Hepatocyte (in vitro differentiated cells): Measurements from ENCODE around the gene SETBP1. TPM values are rescaled to one million over a fixed set of nuclear protein-coding genes. Genes with fewer than 3 reads are reported as not detected.

ENCODE experiments used
- DNase-seq: peaks from one replicate; pipeline ENCODE4 v3.0.0-alpha.2; 2016; ENCODE audit warnings: low spot score
- H2AFZ ChIP-seq: fragments of 200-600 bp; sonication (generic); 2 replicates; pipeline ENCODE4 v1.6.0; 2016; ENCODE audit warnings: antibody characterized with exemption, mild to moderate bottlenecking
- H3K27ac ChIP-seq: fragments of 200-600 bp; sonication (generic); 2 replicates; pipeline ENCODE4 v1.5.1; 2016; ENCODE audit warnings: mild to moderate bottlenecking
- H3K27me3 ChIP-seq: fragments of 200-600 bp; sonication (generic); 2 replicates; pipeline ENCODE4 v1.6.1; 2016
- H3K36me3 ChIP-seq: fragments of 200-600 bp; sonication (generic); replicated peaks from 2 replicates; pipeline ENCODE4 v1.5.1; 2016; ENCODE audit warnings: low read depth; ENCODE audit not compliant: insufficient read depth
- H3K4me1 ChIP-seq: fragments of 200-600 bp; sonication (generic); 2 replicates; pipeline ENCODE4 v1.5.1; 2016; ENCODE audit warnings: mild to moderate bottlenecking, moderate library complexity; ENCODE audit not compliant: insufficient read depth
- H3K4me2 ChIP-seq: fragments of 200-600 bp; sonication (generic); 2 replicates; pipeline ENCODE4 v1.6.0; 2016
- H3K4me3 ChIP-seq: fragments of 200-600 bp; sonication (generic); 2 replicates; pipeline ENCODE4 v1.5.1; 2016; ENCODE audit warnings: mild to moderate bottlenecking
- H3K79me2 ChIP-seq: fragments of 200-600 bp; sonication (generic); 2 replicates; pipeline ENCODE4 v1.6.0; 2017; ENCODE audit warnings: mild to moderate bottlenecking
- H3K9me2 ChIP-seq: fragments of 200-600 bp; sonication (generic); replicated peaks from 2 replicates; pipeline ENCODE4 v1.6.0; 2017; ENCODE audit warnings: mild to moderate bottlenecking; ENCODE audit not compliant: insufficient read depth
- H3K9me3 ChIP-seq: fragments of 200-600 bp; sonication (generic); 2 replicates; pipeline ENCODE4 v1.5.1; 2016; ENCODE audit warnings: low read depth, mild to moderate bottlenecking
- H4K20me1 ChIP-seq: fragments of 200-600 bp; sonication (generic); 2 replicates; pipeline ENCODE4 v1.6.0; 2016; ENCODE audit warnings: mild to moderate bottlenecking; ENCODE audit not compliant: insufficient read depth, poor library complexity, severe bottlenecking
- EZH2 ChIP-seq: fragments of 200-600 bp; sonication (generic); IDR thresholded peaks from 2 replicates; pipeline ENCODE4 v1.6.1; 2016; ENCODE audit warnings: antibody characterized with exemption, mild to moderate bottlenecking, borderline replicate concordance
- EZH2phosphoT487 ChIP-seq: fragments of 200-600 bp; sonication (generic); IDR thresholded peaks from one replicate; pipeline ENCODE4 v1.6.1; 2018; ENCODE audit warnings: antibody characterized with exemption, mild to moderate bottlenecking, low read depth, moderate library complexity; ENCODE audit not compliant: unreplicated experiment, severe bottlenecking
- WGBS: methylation state at CpG from one replicate; pipeline ENCODE4 v1.1.6; 2016; ENCODE audit warnings: low lambda C conversion rate; ENCODE audit errors: missing lambda C conversion rate; 5-methylcytosine and 5-hydroxymethylcytosine counted together
- polyA plus RNA-seq: library from polyadenylated mRNA; unstranded; fragments of >200 nt; fragmentation: Nextera tagmentation; extraction: Ambion mirVana; gene quantifications from 2 replicates; pipeline ENCODE4 v1.2.1, GENCODE V29; 2016
- total RNA-seq: library from RNA; depleted of rRNA; stranded (reverse); fragments of >200 nt; gene quantifications from 2 replicates; pipeline ENCODE4 v1.2.3, GENCODE V29; 2014
- TF ChIP-seq, protein P1 (sequence below): fragments of 200-600 bp; sonication (generic); IDR thresholded peaks from 2 replicates; pipeline ENCODE4 v1.5.1; 2016; ENCODE audit warnings: antibody characterized with exemption, mild to moderate bottlenecking; ENCODE audit not compliant: poor library complexity

The SETBP1 gene
- total and polyA plus RNA-seq, 2 experiments from 2014 or later: 10.3 to 21.1 TPM

DNA sequence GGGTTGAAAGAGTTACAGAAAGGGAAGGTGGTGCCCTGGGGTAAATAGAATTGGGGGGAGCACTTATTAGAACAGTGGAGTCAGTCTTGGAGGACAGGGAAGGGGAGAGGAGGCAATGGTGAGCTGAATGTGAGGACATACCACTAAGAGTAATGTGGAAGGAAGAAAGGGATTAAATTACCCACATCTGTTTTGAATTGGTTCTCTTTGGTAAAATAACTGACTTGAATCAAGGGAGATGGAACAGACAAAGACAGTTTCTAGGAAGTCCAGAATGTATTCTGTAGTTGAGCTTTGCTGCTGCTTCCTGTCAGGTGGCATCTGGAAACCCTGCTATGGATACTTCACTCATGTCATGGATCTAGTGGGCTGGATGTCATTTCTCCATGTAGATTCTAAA, 6.7 kb downstream of the SETBP1 start:
- Histone ChIP-seq H3K79me2 (peaks cover 99% of the 10 kb centered on the region), H3K9me2 (no peaks in the 10 kb centered on the region), H2AFZ (no peak overlapping the region), H3K27me3 (no peaks in the 10 kb centered on the region), H3K27ac (no peak overlapping the region), H3K9me3 (no peaks in the 10 kb centered on the region), H3K4me3 (no peak overlapping the region), H3K4me2 (no peak overlapping the region), H4K20me1 (no peaks in the 10 kb centered on the region), H3K36me3 (no peaks in the 10 kb centered on the region), H3K4me1 (peaks cover 19% of the 10 kb centered on the region)
- TF ChIP-seq, protein P1, sequence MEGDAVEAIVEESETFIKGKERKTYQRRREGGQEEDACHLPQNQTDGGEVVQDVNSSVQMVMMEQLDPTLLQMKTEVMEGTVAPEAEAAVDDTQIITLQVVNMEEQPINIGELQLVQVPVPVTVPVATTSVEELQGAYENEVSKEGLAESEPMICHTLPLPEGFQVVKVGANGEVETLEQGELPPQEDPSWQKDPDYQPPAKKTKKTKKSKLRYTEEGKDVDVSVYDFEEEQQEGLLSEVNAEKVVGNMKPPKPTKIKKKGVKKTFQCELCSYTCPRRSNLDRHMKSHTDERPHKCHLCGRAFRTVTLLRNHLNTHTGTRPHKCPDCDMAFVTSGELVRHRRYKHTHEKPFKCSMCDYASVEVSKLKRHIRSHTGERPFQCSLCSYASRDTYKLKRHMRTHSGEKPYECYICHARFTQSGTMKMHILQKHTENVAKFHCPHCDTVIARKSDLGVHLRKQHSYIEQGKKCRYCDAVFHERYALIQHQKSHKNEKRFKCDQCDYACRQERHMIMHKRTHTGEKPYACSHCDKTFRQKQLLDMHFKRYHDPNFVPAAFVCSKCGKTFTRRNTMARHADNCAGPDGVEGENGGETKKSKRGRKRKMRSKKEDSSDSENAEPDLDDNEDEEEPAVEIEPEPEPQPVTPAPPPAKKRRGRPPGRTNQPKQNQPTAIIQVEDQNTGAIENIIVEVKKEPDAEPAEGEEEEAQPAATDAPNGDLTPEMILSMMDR: no peak
- DNase-seq: no peak

- TF ChIP-seq EZH2 (no peak), EZH2phosphoT487 (no peak)
- TF ChIP-seq, protein P1: no peak
Observed at GRCh38 chr18:44689736-44690135, 9.0 kb downstream of the SETBP1 start.

DNA sequence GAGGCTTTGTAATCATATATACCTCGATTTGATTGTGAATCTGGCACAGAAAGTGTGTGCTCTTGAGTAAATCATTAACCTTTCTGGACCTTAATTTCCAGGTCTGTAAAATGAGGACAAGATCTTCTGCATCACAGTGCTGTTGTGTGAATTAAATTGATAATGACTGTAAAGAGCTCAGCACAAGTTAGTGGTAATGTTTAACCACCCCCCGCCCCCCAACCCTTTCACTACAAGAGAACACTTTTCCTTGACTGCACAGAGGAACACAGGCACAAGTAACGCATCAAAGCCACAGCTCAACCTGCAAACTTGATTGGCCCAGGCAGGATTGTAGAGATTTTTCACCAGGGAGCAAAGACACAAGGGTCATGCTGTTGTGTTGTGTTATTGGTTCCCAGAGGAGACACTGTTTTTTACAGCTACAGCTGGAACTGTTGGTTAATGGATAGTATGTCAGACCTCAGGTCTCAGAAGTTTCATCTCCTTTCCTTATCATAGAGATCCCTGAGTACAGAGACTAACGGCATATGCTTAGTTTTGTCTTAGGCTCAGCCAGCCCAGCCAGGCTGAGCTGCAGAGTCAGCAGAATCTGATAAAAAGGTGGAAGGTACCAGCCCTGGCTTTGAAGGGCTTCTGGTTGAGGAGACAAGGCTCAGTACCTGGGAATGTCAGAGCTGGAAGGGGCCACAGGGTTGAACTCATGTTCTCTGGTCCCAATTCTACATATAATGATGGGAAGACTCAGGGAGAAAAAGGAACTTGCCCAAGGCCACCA, 10.6 kb downstream of the SETBP1 start:
- H3K79me2 ChIP-seq: peaks cover 99% of the 10 kb centered on the region
- DNase-seq: no peak

More at GRCh38 chr18:44689736-44690135, 9.0 kb downstream of the SETBP1 start:
- Histone ChIP-seq H3K27ac (no peak overlapping the region), H3K4me2 (no peak overlapping the region), H3K9me3 (no peaks in the 10 kb centered on the region), H3K79me2 (peaks cover 99% of the 10 kb centered on the region), H3K4me3 (no peak overlapping the region), H3K36me3 (no peaks in the 10 kb centered on the region), H3K4me1 (peaks cover 10% of the 10 kb centered on the region), H3K27me3 (no peaks in the 10 kb centered on the region), H3K9me2 (no peaks in the 10 kb centered on the region), H4K20me1 (no peaks in the 10 kb centered on the region), H2AFZ (no peak overlapping the region)
- 93% methylated on average over 3 of the region's 3 CpGs for WGBS
- DNase-seq: no peak

More for the DNA sequence above, 10.6 kb downstream of the SETBP1 start:
- Histone ChIP-seq H4K20me1 (peaks cover 7% of the 10 kb centered on the region), H3K9me2 (no peaks in the 10 kb centered on the region), H3K27ac (no peak overlapping the region), H3K9me3 (no peaks in the 10 kb centered on the region), H3K4me3 (no peak overlapping the region), H3K4me2 (no peak overlapping the region), H3K36me3 (no peaks in the 10 kb centered on the region), H3K4me1 (peaks cover 10% of the 10 kb centered on the region), H3K27me3 (no peaks in the 10 kb centered on the region), H2AFZ (no peak overlapping the region)
- WGBS: 63% methylated on average over 4 of the region's 4 CpGs
- no peak for TF ChIP-seq EZH2
- TF ChIP-seq, protein P1: no peak
- TF ChIP-seq EZH2phosphoT487: no peak
